ENCODE data around the gene CDK17.
"Not testable (repeated sequence)": the region's sequence is repeated elsewhere in the genome, so short reads cannot be mapped to it uniquely, and the experiment has no call there.

Gene CDK17

DNA sequence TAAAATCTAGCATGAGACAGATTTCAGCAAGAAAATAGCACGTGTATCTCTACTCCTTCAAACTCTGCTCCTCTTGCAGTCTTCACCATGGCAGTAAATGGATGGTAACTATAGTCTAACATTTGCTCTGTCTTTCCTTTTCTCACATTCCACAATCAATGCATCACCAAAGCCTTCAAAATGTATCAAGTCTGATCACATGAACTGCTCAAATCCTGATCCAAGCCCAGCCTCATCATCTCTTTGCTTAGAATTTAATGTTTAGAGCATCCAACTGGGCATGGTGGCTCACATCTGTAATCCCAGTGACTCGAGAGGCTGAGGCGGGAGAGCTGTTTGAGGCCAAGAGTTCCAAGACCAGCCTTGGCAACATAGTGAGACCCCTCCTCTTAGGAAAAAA lies 45.9 kb downstream of the CDK17 start:
- DNase-seq (ENCODE audit: low spot score), result no peak

- DNase-seq (ENCODE audit: low spot score), result no peak
Observed at GRCh38 chr12:96352161-96352835, 47.9 kb downstream of the CDK17 start.

DNA sequence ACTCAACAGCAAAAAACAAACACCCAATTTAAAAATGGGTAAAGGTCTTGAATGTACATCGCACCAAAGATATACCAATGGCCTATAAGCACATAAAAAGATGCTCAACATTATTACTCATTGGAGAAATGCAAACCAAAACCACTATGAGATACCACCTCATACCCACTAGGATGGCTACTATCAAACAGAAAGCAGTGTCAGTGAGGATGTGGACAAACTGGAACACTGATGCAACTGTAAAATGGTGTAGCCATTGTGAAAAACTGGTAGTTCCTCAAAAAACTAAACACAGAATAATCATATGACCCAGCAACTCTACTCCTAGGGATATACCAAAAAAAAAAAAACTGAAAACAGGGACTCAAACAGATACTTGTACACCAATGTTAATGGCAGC lies 49.3 kb downstream of the CDK17 start:
- DNase-seq (ENCODE audit: low spot score), result peak; percentile 30

DNA sequence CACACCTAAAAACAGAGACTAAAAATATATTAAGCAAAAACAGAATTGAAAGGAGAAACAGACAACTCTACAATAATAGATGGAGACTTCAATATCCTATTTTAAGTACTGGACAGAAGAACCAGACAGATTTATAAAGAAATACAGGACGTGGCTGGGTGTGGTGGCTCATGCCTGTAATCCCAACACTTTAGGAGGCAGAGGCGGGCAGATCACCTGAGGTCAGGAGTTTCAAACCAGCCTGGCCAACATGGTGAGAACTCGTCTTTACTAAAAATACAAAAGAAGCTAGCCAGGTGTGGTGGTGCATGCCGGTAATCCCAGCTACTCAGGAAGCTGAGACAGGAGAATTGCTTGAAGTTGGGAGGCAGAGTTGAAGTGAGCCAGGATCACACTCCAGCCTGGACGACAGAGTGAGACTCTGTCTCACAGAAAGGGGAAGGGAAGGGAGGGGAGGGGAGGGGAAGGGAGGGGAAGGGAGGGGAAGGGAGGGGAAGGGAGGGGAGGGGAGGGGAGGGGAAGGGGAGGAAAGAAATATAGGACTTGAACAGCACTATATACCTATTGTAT lies 53.0 kb downstream of the CDK17 start:
- no peak for DNase-seq (ENCODE audit: low spot score)

GRCh38 chr12:96346716-96347115 lies 53.5 kb downstream of the CDK17 start:
- DNase-seq (ENCODE audit: low spot score), result not testable (repeated sequence)

DNA sequence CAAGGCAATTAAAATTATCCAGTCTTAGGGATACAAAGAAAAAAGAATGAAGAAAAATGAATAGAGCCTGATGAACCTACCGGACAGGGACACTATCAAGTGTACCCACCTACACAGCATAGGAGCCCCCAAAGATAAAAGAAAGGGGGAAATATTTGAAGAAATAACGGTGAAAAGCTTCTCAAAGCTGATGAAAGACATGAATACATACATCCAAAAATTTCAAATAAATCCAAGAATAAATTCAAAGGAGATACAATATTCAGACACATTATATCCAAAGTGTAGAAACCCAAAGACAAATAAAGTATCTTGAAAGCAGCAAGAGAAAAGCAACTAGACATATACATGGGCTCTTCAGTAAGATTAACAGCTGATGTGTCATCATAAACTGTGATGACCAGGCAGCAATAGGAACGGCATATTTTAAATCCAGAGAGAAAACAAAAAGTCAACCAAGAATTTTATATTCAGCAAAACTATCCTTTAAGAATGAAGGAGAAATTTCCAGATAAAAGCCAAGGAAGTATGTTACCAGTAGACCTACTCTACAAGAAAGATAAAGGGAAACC lies 56.0 kb downstream of the CDK17 start:
- no peak for DNase-seq (ENCODE audit: low spot score)

GRCh38 chr12:96343347-96343954 lies 56.8 kb downstream of the CDK17 start:
- DNase-seq (ENCODE audit: low spot score), result peak; percentile 58

DNA sequence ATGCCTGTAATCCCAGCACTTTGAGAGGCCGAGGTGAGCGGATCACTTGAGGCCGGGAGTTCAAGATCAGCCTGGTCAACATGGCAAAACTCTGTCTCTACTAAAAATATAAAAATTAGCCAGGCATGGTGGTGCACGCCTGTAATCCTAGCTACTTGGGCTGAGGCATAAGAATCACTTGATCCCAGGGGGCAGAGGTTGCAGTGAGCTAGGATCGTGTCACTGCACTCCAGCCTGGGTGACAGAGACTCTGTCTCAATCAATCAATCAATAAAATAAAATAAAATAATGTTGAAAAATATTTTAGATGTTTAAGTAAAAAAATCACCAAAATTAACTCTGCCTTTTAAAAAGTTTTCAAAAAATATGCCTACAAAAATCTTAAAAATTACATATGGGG lies 60.6 kb downstream of the CDK17 start:
- DNase-seq (ENCODE audit: low spot score), result not testable (repeated sequence)

DNA sequence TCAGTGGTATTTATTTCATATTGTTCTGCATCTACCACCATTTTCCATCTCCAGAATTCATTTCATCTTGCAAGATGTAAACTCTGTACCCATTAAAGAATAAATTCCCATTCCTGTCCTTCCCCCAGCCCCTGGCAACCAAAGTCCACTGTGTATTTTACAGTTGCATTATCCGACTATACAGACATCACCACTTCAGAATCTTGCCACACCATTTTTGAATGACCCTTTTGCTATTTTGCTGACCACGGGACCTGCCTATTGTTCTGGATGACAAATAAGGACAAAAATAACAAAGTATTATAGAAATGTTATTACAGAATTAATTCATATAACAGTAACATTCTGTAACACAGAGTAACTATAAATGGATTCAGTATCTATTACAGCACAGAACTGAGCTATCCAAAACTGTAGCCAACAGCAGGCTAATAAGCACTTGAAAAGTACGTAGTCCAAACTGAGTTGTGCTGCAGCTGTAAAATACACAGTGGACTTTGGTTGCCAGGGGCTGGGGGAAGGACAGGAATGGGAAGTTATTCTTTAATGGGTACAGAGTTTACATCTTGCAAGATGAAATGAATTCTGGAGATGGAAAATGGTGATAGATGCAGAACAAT lies 61.3 kb downstream of the CDK17 start:
- no peak for DNase-seq (ENCODE audit: low spot score)

DNA sequence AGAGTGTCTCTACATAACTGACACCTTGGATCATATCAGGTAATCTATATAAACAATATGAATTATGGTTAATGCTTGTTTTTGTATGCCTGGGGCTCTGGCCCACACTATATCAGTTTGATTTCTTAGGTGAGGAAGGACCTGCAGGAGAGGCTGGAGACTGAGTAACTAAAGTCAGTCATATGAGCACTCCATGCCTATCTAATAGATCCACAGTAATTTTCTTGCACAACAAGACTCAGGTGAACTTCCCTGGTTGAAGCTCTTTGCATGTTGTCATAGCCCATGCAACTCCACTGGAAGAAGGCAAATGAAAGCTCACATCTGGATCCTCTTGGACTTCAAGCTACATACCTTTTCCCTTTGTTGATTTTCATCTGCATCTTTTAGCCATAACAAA lies 62.3 kb downstream of the CDK17 start:
- DNase-seq (ENCODE audit: low spot score), result no peak

GRCh38 chr12:96336489-96336888 lies 63.8 kb downstream of the CDK17 start:
- no peak for DNase-seq (ENCODE audit: low spot score)

DNA sequence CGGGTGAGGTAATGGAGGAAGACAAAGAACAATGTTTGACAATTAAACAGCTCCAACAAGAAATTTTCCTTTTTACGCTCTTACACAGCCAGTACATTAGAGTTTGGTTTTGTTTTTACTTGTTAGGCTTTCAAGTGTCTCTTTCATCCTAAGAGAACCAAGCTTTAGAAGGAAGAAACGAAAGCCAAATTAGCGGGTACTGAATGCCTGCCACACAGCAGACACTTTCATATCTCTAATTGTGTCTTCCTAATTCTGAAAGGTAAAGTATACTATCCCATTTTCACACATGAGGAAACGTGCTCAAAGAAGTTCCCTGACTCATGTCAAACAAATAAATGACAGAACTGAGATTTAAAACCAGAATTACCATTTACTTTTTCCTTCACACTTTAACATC lies 65.0 kb downstream of the CDK17 start:
- peak; percentile 54 for DNase-seq (ENCODE audit: low spot score)

- no peak for DNase-seq (ENCODE audit: low spot score)
Observed at GRCh38 chr12:96334502-96334901, 65.7 kb downstream of the CDK17 start.

DNA sequence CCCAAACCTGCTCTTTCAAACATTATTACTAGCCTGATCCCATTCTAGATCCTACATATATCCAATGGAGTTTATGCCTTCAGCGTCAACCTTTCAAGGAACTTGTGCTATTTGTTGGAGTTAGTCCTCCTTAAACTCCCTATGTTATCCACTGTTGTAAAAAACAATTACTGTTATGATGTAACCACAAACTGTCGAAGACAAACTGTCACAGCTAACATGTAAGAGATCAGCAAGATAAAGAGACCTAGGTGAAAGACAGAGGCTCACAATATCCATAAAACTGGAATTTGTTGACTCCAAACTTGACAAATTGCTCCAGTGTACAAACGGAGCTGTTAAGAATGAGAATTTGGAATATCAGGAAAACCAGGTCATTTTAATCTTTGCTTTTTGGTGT lies 70.7 kb downstream of the CDK17 start:
- DNase-seq (ENCODE audit: low spot score), result no peak

DNA sequence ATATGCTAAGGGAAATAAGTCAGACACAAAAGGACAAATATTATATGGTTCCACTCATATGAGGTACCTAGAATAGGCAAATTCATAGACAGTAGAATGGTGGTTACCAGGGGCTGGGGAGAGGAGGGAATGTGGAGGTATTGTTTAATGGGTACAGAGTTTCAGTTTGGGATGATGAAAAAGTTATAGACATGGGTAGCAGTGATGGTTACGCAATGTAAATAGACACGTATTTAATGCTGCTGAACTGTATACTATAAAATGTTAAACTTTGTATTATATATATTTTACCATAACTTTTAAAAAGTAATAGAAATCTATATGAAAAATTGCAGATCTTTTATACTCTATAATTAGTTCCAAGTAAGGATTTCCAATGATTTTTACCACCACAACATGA lies 71.2 kb downstream of the CDK17 start:
- DNase-seq (ENCODE audit: low spot score), result no peak

- no peak for DNase-seq (ENCODE audit: low spot score)
Observed at GRCh38 chr12:96327889-96328288, 72.3 kb downstream of the CDK17 start.

- no peak for DNase-seq (ENCODE audit: low spot score)
Observed at GRCh38 chr12:96327346-96327745, 72.9 kb downstream of the CDK17 start.

- no peak for DNase-seq (ENCODE audit: low spot score)
Observed at GRCh38 chr12:96326628-96327227, 73.5 kb downstream of the CDK17 start.

DNA sequence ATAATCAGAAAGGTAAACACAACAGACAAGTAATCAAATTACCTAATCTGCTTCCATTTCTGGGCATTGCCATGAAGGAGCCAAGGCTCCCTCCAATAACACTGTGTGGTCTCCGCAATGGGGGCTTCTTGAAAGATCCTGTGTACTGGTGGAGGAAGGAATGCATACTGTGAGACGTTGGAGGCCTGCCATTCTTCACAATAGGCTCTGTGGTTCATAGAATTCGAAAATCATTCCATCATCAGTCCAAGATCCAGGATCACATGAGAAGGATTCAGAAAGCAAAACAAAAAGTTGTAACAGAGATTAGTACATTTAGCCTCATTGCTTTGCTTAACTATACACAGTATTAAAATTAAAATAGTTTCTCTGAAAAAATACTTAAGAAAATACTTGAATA lies 76.3 kb downstream of the CDK17 start:
- DNase-seq (ENCODE audit: low spot score), result no peak

DNA sequence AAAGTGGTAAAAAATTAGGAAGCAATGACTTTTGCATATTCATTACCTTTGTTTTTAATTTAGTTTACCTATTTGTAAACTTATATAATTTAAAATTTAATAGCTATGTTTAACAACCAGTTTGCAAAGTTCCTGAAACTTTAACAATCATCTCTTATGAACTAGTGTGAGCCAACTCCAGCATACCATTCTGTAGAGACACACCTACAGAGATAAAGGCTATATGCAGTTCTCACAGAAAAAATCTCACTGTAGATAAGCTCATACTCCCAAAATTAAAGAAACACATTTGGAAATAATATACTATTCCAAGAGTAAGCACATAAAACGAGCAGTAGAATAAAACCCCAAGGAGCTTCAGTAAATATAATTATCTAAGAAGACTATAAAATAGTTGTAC lies 77.5 kb downstream of the CDK17 start:
- DNase-seq (ENCODE audit: low spot score), result no peak

DNA sequence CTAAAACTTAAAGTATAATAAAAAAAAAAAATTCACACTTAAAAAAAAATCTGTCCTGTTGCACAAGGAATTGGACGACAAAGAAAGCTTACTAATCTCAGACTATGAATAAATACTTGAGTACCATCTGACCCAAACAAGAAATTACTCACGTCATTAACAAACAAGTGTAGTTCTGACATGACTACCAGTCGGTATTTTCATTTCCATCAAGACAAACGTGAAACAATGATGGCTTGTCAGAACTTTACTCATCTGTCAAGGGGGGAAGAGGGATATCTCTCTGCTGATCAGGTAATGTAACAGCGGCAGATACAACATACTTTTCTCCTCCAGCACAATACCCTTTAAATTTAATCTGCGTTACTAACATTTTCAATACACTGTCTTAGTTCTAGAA lies 78.3 kb downstream of the CDK17 start:
- DNase-seq (ENCODE audit: low spot score), result peak; percentile 64

- DNase-seq (ENCODE audit: low spot score), result not testable (repeated sequence)
Observed at GRCh38 chr12:96317801-96318200, 82.4 kb downstream of the CDK17 start.

Measured in activated CD4-positive, alpha-beta T cell treated with anti-CD3 and anti-CD28 coated beads, Interleukin-2, Interleukin-4, amounts not matched to agents 100 ng/mL and 50 ng/mL, durations not matched to agents 16 hours and 8 hours (primary cell).